Central memory CD8-positive, alpha-beta T cell (primary cell): Measurements from ENCODE around the gene WDR46.
"Not testable (repeated sequence)": the region's sequence is repeated elsewhere in the genome, so short reads cannot be mapped to it uniquely, and the experiment has no call there.

Source experiments
- ATAC-seq: fragments of 150-1000 bp; cut with Tn5 transposase; replicated peaks from 2 replicates; pipeline ENCODE4 v1.10.0; 2022; ENCODE audit warnings: mild to moderate bottlenecking, moderate FRiP score, moderate number of reproducible peaks; ENCODE audit not compliant: poor library complexity, severe bottlenecking; ENCODE audit errors: extremely low read depth
- DNase-seq, 2 donors: peaks; one replicate each; pipeline ENCODE4 v3.0.0; 2021; ENCODE audit warnings: low spot score in 2 of 2
- H3K27ac Mint-ChIP-seq: one replicate; pipeline ENCODE4 v1.8.0; 2022; ENCODE audit warnings: low read depth, mild to moderate bottlenecking, moderate library complexity, mixed read lengths
- H3K27me3 Mint-ChIP-seq: one replicate; pipeline ENCODE4 v1.8.0; 2022; ENCODE audit warnings: mixed read lengths
- H3K36me3 Mint-ChIP-seq: one replicate; pipeline ENCODE4 v1.8.0; 2022; ENCODE audit warnings: mild to moderate bottlenecking, moderate library complexity, mixed read lengths; ENCODE audit not compliant: insufficient read depth
- H3K4me1 Mint-ChIP-seq: one replicate; pipeline ENCODE4 v1.8.0; 2022; ENCODE audit warnings: mixed read lengths
- H3K4me3 Mint-ChIP-seq: one replicate; pipeline ENCODE4 v1.8.0; 2022; ENCODE audit warnings: mild to moderate bottlenecking, moderate library complexity, mixed read lengths
- H3K9me3 Mint-ChIP-seq: one replicate; pipeline ENCODE4 v1.8.0; 2022; ENCODE audit warnings: mixed read lengths

WDR46 gene

DNA sequence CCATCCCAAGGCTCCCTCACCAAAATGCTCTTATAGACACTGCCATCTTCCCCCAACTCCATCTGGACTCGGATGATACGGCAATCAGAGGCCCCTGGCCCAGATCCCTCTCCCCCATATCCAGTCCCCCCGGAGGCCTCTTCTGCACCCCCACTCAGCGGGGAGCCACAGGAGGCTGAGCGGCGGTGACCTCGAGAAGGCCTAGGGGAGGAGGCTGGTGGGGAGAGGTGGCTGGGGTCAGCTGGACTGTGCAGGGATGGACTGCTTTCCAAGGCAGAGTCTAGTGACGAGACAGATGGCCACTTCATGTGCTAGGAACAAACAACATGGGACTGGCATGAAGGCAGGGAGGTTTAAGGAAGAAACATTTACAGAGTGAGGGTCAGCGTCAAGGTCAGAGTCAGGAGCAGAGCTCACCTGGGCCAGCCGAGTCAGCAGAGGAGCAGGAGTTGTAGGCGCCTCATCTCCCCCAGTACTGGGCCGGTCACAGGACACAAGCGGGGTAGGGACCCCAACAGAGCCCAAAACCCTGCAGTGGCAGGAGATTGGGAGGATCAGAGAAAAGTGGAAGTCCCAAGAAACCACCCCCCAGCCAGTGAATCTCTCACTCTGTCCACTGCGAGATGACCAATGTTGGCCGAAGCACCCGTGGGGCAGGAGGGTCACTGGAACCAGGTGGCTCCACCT lies 4.1 kb upstream of the WDR46 start:
- Mint-ChIP-seq H3K27me3 (no peaks in the 10 kb centered on the region), H3K27ac (no peak overlapping the region), H3K9me3 (no peaks in the 10 kb centered on the region), H3K4me1 (peaks cover 51% of the 10 kb centered on the region), H3K36me3 (peaks cover 28% of the 10 kb centered on the region), H3K4me3 (no peak overlapping the region)
- no peak for DNase-seq
- no peak for ATAC-seq

DNA sequence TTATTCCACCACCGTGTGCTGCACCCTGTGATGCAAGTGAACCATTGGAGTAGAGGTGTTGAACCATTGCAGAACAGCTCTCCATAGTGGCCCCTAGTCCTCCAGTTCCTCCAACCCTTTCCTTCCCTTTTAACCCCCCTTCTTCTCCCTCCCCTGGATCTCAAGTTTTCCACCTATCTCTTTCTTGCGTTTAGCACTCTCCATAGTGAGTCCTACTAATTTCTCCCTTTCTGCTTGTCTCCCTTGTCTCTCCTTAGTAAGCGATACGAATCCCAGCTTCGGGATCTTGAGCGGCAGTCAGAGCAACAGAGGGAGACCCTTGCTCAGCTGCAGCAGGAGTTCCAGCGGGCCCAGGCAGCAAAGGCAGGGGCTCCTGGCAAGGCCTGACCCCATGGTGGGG lies 1.4 kb upstream of the WDR46 start:
- no peak for ATAC-seq
- Mint-ChIP-seq H3K4me3 (peak overlapping the region; percentile 94), H3K27ac (no peak overlapping the region), H3K27me3 (no peaks in the 10 kb centered on the region), H3K4me1 (peaks cover 47% of the 10 kb centered on the region), H3K36me3 (peaks cover 25% of the 10 kb centered on the region), H3K9me3 (no peaks in the 10 kb centered on the region)
- no peak for DNase-seq

DNA sequence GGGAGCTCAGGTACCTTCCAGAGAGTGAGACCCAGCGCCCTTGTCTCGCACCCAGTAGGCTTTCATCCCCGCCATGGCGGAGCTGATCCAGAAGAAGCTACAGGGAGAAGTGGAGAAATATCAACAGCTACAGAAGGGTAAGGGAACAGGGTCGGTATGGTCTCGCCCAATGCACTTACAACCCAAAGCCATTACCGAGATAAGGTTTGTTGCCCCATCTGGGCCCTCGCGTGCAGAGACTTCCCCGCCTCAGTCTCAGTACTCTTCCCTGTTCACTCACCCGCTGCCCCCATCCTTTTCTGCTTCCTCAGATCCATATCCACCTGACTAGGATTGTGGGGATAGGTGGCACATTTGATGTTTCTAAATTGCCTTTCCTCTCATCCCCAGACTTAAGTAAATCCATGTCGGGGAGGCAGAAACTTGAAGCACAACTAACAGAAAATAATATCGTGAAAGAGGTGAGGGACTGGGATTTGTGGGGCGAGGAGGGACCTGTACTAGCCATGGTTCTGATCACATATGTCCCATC lies 811 bp upstream of the WDR46 start:
- Mint-ChIP-seq H3K4me3 (peak overlapping the region; percentile 94), H3K36me3 (peaks cover 25% of the 10 kb centered on the region), H3K27me3 (no peaks in the 10 kb centered on the region), H3K9me3 (no peaks in the 10 kb centered on the region), H3K27ac (peak overlapping the region; percentile 92), H3K4me1 (peaks cover 46% of the 10 kb centered on the region)
- ATAC-seq (peak; percentile 15), DNase-seq (no peak)

DNA sequence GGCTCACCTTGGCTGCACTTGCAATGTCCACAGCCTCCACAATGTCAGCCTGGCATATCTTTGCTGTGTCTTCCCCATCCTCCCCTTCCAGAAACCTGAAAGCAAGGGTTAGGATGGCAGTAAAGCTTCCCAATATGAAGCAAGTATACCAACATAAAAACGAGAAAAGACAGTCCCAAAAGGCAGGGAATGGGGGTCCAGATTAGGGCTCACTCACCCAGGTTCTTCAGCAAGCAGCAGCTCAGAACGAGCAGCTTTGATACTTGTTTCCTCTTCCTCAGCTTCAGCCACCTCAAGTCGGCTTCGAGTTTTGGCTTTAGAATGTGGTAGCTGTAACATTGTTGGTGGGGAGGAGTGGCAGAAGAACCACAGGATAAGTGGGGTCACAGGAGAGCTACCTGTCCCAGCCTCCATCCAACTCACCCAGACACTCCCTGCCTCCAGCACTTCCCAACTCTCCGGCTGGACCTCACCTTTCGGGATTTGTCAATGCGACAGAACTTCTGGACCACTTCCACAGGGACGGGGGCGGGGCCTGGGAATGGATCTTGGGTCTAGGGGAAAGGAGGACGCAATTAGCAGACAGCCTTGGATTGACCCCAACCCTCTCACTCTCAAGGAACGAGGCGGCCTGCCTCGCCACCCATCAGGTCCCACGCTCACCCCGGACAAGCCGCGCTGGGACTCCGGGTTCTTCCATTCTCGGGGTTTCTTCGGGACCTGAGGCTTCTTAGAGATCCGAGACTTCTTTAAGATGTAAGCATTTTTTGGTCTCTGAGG lies 708 bp downstream of the WDR46 start:
- peaks cover 27% of the 10 kb centered on the region for H3K36me3 Mint-ChIP-seq
- DNase-seq: no peak
- H3K4me1 Mint-ChIP-seq: peaks cover 46% of the 10 kb centered on the region
- no peaks in the 10 kb centered on the region for H3K27me3 Mint-ChIP-seq
- peak overlapping the region; percentile 94 for H3K4me3 Mint-ChIP-seq
- H3K27ac Mint-ChIP-seq: peak overlapping the region; percentile 92
- H3K9me3 Mint-ChIP-seq: no peaks in the 10 kb centered on the region
- no peak for ATAC-seq

DNA sequence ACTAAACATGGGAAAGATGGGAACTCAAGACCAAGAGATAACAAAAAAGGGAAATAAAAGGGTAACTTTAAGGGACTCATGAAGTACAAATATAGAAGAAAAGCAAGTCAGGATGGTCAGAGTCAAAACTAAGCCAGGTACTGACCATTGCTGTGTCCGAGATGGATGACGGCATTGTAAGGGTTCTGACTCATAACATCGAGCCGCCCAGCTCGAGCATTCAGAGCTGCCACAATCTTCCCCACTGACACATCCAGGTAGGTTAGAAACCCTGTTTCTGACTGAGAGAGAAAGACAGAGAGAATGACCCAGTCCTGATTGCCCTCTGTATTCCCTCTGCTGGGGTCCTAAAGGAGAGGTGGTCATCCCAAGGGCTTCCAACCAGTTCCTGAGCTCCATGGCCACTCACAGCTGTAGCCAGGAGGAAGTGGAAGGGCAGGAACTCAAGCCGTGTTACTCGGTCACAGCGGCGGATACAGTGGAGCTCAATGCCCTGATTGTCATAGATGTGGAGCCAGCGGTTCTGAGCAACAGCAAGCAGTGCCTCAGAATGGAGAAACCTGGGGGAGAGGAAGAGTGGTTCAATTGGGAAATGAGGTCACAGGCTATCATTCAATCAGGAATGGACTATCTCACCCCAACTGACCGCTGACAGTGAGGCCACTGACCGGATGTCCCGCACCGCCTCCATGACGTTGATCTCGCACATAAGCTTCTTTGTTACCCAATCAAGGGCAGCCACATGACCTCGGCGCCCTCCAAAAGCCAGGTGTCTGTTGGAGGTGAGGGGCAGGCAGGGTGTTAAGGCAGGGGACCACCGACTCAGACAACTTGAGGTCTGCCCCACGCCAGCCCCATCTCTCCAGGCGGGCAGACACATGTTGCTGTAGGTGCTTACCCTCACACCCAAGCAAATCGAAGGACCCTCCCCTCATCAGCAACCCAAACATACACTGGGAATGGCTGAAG lies 1.8 kb downstream of the WDR46 start:
- DNase-seq (no peak), ATAC-seq (no peak)
- H3K36me3 Mint-ChIP-seq: peaks cover 30% of the 10 kb centered on the region
- H3K9me3 Mint-ChIP-seq: no peaks in the 10 kb centered on the region
- H3K27me3 Mint-ChIP-seq: no peaks in the 10 kb centered on the region
- H3K4me3 Mint-ChIP-seq: peak overlapping the region; percentile 94
- H3K27ac Mint-ChIP-seq: peak overlapping the region; percentile 22
- peaks cover 46% of the 10 kb centered on the region for H3K4me1 Mint-ChIP-seq

DNA sequence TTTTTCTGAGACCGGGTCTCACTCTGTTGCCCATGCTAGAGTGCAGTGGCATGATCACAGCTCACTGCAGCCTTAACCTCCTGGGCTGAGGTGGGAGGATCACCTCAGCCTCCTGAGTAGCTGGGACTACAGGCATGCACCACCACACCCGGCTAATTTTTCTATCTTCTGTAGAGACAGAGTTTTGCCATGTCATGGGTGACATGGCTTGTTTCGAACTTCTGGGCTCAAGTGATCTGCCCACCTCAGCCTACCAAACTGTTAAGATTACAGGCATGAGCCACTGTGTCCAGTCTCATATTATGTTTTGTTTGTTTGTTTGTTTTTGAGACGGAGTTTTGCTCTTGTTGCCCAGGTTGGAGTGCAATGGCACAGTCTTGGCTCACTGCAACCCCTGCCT lies 3.8 kb downstream of the WDR46 start:
- Mint-ChIP-seq H3K4me1 (peaks cover 36% of the 10 kb centered on the region), H3K36me3 (peaks cover 30% of the 10 kb centered on the region)
- H3K27me3 Mint-ChIP-seq, ATAC-seq, H3K9me3 Mint-ChIP-seq, H3K27ac Mint-ChIP-seq, H3K4me3 Mint-ChIP-seq, DNase-seq: not testable (repeated sequence)

DNA sequence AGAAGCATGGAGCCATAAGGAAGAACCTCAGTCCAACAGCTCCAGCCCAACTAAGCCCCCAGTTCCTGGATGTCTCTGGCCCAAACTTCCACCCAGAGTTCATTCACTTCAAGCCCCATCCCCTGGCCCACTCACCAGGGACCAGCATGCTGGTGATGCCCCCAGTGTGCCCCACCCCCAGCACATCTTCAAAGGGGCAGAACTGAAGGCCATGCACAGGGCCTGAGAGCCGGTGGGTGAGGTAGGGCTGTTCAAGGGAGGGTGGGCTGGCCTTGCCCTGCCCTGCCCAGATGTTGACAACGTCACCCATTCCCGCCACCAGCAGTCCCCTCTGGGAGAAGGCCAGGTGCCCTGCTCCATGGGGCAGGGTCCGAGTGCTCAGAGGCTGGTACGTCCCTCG lies 8.5 kb downstream of the WDR46 start:
- Mint-ChIP-seq H3K27me3 (no peaks in the 10 kb centered on the region), H3K4me3 (no peak overlapping the region), H3K9me3 (no peaks in the 10 kb centered on the region), H3K36me3 (peaks cover 35% of the 10 kb centered on the region), H3K4me1 (peaks cover 41% of the 10 kb centered on the region), H3K27ac (peak overlapping the region; percentile 53)
- no peak for DNase-seq
- no peak for ATAC-seq

DNA sequence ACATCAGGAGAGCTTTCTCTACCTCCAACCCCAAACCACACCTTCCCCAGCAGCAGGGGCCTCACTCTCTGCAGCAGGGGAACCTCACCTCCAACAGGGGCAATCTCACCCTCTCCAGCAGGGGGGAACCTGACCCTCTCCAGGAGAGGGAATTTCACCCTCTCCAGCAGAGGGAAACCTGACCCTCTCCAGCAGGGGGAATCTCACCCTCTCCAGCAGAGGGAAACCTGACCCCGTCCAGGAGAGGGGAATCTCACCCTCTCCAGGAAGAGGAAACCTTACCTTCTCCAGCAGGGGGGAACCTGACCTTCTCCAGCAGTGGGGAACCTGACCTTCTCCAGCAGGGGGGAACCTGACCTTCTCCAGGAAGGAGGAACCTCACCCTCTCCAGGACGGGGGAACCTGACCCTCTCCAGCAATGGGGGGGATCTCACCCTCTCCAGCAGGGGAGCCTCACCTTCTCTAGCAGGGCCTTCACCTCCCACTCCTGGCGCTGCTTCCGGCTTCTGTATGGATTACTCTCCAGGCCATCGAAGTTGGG lies 9.0 kb downstream of the WDR46 start:
- H3K36me3 Mint-ChIP-seq: peaks cover 37% of the 10 kb centered on the region
- H3K4me1 Mint-ChIP-seq: peaks cover 43% of the 10 kb centered on the region
- no peaks in the 10 kb centered on the region for H3K9me3 Mint-ChIP-seq
- no peak for ATAC-seq
- H3K27ac Mint-ChIP-seq: peak overlapping the region; percentile 53
- H3K4me3 Mint-ChIP-seq: peak overlapping the region; percentile 34
- no peak for DNase-seq
- H3K27me3 Mint-ChIP-seq: no peaks in the 10 kb centered on the region

DNA sequence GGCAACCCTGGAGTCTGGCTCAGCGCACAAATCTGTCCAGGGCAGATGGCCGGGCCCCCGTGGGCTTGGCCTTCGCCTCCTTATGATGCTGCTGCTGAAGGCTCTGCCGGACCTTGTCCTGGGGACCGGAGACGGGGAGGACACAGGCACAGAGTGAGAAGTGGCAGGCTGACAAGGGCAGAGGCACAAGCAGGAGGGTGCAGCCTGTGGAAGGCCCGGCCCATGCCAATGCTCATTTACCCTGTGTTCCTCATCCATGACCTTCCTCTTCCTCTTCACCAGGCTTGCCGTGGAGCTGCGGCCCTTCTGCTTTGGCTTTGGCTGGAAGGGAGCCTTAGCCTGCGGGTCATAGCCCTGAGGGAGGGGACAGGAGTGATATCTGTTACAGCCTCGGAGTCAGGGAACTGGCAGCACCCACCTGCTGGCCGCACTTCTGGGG lies 9.8 kb downstream of the WDR46 start:
- no peaks in the 10 kb centered on the region for H3K9me3 Mint-ChIP-seq
- DNase-seq (no peak), ATAC-seq (no peak)
- peaks cover 50% of the 10 kb centered on the region for H3K4me1 Mint-ChIP-seq
- H3K4me3 Mint-ChIP-seq: peak overlapping the region; percentile 86
- H3K36me3 Mint-ChIP-seq: peaks cover 40% of the 10 kb centered on the region
- no peak overlapping the region for H3K27ac Mint-ChIP-seq
- H3K27me3 Mint-ChIP-seq: no peaks in the 10 kb centered on the region

DNA sequence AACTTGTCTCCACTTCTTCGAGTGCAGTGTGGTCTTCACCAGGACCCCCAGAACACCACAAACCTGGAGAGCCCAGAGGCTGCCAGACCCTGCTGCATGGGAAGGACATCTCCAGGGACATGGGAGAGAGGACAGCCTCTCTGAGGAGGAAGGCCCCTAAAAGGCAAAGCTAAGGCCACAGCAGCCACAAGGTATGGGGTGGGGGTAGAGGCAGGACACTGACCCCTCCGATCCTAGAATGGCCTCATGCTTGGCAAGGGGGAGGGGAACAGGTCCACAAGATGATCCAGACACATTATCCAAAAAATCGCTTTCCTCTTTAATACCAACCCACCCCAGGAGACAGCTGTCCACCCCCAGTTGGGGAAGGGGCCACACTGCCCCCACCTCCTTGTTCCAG lies 10.2 kb downstream of the WDR46 start:
- Mint-ChIP-seq H3K9me3 (no peaks in the 10 kb centered on the region), H3K4me1 (peaks cover 55% of the 10 kb centered on the region), H3K27ac (peak overlapping the region; percentile 92), H3K27me3 (no peaks in the 10 kb centered on the region), H3K36me3 (peaks cover 41% of the 10 kb centered on the region), H3K4me3 (peak overlapping the region; percentile 86)
- no peak for ATAC-seq
- no peak for DNase-seq

DNA sequence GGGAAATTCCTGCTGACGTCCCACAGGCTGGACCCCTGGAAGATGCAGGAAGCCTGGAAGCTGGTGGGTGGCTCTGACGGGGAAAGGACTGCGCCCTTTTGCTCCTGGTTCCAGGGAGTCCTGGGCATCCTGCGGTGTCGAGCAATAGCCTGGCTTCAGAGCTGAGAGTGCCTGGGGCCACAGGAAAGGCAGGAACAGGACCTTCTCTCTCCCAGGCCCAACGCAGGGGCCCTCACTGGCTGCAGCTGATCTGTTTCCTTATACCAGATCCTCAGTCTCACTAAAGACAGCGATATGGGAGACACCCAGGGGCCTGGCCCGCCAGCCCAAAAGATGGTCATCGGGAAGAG lies 10.7 kb downstream of the WDR46 start:
- Mint-ChIP-seq H3K9me3 (no peaks in the 10 kb centered on the region), H3K27ac (peak overlapping the region; percentile 92), H3K36me3 (peaks cover 44% of the 10 kb centered on the region), H3K4me1 (peaks cover 58% of the 10 kb centered on the region), H3K4me3 (peak overlapping the region; percentile 86), H3K27me3 (no peaks in the 10 kb centered on the region)
- ATAC-seq (no peak), DNase-seq (no peak)
